ENCODE measurements around the gene LPCAT1.

The LPCAT1 gene

GRCh38 chr5:1551426-1552301 lies 27.9 kb upstream of the LPCAT1 start:
- no peak overlapping the region for H3K9ac ChIP-seq (ENCODE audit: low read depth, low read length)

GRCh38 chr5:1550287-1551076 lies 26.7 kb upstream of the LPCAT1 start:
- H3K9ac ChIP-seq (ENCODE audit: low read depth, low read length) = no peak overlapping the region
- no peaks in the 10 kb centered on the region for H3K4me1 ChIP-seq (ENCODE audit: control insufficient read depth, insufficient read depth, low read length)
- no peak overlapping the region for H3K4me3 ChIP-seq (ENCODE audit: low read depth, low read length)
- H3K9me3 ChIP-seq (ENCODE audit: control insufficient read depth, insufficient read depth, low read length) = no peaks in the 10 kb centered on the region
- no peaks in the 10 kb centered on the region for H3K27me3 ChIP-seq (ENCODE audit: control insufficient read depth, insufficient read depth, low read length)
- no peaks in the 10 kb centered on the region for H3K36me3 ChIP-seq (ENCODE audit: control insufficient read depth, insufficient read depth, low read length)

More at GRCh38 chr5:1551426-1552301, 27.9 kb upstream of the LPCAT1 start:
- H3K4me3 ChIP-seq (ENCODE audit: low read depth, low read length) = no peak overlapping the region
- no peaks in the 10 kb centered on the region for H3K9me3 ChIP-seq (ENCODE audit: control insufficient read depth, insufficient read depth, low read length)
- no peaks in the 10 kb centered on the region for H3K36me3 ChIP-seq (ENCODE audit: control insufficient read depth, insufficient read depth, low read length)
- no peaks in the 10 kb centered on the region for H3K27me3 ChIP-seq (ENCODE audit: control insufficient read depth, insufficient read depth, low read length)
- no peaks in the 10 kb centered on the region for H3K4me1 ChIP-seq (ENCODE audit: control insufficient read depth, insufficient read depth, low read length)

GRCh38 chr5:1549475-1550030 lies 25.8 kb upstream of the LPCAT1 start:
- Histone ChIP-seq H3K4me3 (ENCODE audit: low read depth, low read length) (no peak overlapping the region), H3K9ac (ENCODE audit: low read depth, low read length) (no peak overlapping the region), H3K4me1 (ENCODE audit: control insufficient read depth, insufficient read depth, low read length) (no peaks in the 10 kb centered on the region), H3K36me3 (ENCODE audit: control insufficient read depth, insufficient read depth, low read length) (no peaks in the 10 kb centered on the region), H3K27me3 (ENCODE audit: control insufficient read depth, insufficient read depth, low read length) (no peaks in the 10 kb centered on the region), H3K9me3 (ENCODE audit: control insufficient read depth, insufficient read depth, low read length) (no peaks in the 10 kb centered on the region)

- Histone ChIP-seq H3K4me1 (ENCODE audit: control insufficient read depth, insufficient read depth, low read length) (no peaks in the 10 kb centered on the region), H3K4me3 (ENCODE audit: low read depth, low read length) (no peak overlapping the region), H3K36me3 (ENCODE audit: control insufficient read depth, insufficient read depth, low read length) (no peaks in the 10 kb centered on the region), H3K9ac (ENCODE audit: low read depth, low read length) (no peak overlapping the region), H3K27me3 (ENCODE audit: control insufficient read depth, insufficient read depth, low read length) (no peaks in the 10 kb centered on the region), H3K9me3 (ENCODE audit: control insufficient read depth, insufficient read depth, low read length) (no peaks in the 10 kb centered on the region)
These were observed 25.1 kb upstream of the LPCAT1 start for GRCh38 chr5:1548702-1549474.

GRCh38 chr5:1547655-1548054 lies 23.9 kb upstream of the LPCAT1 start:
- Histone ChIP-seq H3K27me3 (ENCODE audit: control insufficient read depth, insufficient read depth, low read length) (no peaks in the 10 kb centered on the region), H3K9ac (ENCODE audit: low read depth, low read length) (no peak overlapping the region), H3K4me3 (ENCODE audit: low read depth, low read length) (no peak overlapping the region), H3K4me1 (ENCODE audit: control insufficient read depth, insufficient read depth, low read length) (no peaks in the 10 kb centered on the region), H3K9me3 (ENCODE audit: control insufficient read depth, insufficient read depth, low read length) (no peaks in the 10 kb centered on the region), H3K36me3 (ENCODE audit: control insufficient read depth, insufficient read depth, low read length) (no peaks in the 10 kb centered on the region)

GRCh38 chr5:1547236-1547635 lies 23.5 kb upstream of the LPCAT1 start:
- no peak overlapping the region for H3K9ac ChIP-seq (ENCODE audit: low read depth, low read length)
- no peak overlapping the region for H3K4me3 ChIP-seq (ENCODE audit: low read depth, low read length)
- H3K9me3 ChIP-seq (ENCODE audit: control insufficient read depth, insufficient read depth, low read length) = no peaks in the 10 kb centered on the region
- H3K27me3 ChIP-seq (ENCODE audit: control insufficient read depth, insufficient read depth, low read length) = no peaks in the 10 kb centered on the region
- no peaks in the 10 kb centered on the region for H3K4me1 ChIP-seq (ENCODE audit: control insufficient read depth, insufficient read depth, low read length)
- no peaks in the 10 kb centered on the region for H3K36me3 ChIP-seq (ENCODE audit: control insufficient read depth, insufficient read depth, low read length)

- Histone ChIP-seq H3K27me3 (ENCODE audit: control insufficient read depth, insufficient read depth, low read length) (no peaks in the 10 kb centered on the region), H3K9ac (ENCODE audit: low read depth, low read length) (no peak overlapping the region), H3K4me3 (ENCODE audit: low read depth, low read length) (no peak overlapping the region), H3K36me3 (ENCODE audit: control insufficient read depth, insufficient read depth, low read length) (no peaks in the 10 kb centered on the region), H3K4me1 (ENCODE audit: control insufficient read depth, insufficient read depth, low read length) (no peaks in the 10 kb centered on the region), H3K9me3 (ENCODE audit: control insufficient read depth, insufficient read depth, low read length) (no peaks in the 10 kb centered on the region)
These were observed 22.8 kb upstream of the LPCAT1 start for GRCh38 chr5:1546556-1546955.

- Histone ChIP-seq H3K27me3 (ENCODE audit: control insufficient read depth, insufficient read depth, low read length) (no peaks in the 10 kb centered on the region), H3K36me3 (ENCODE audit: control insufficient read depth, insufficient read depth, low read length) (no peaks in the 10 kb centered on the region), H3K9ac (ENCODE audit: low read depth, low read length) (no peak overlapping the region), H3K4me3 (ENCODE audit: low read depth, low read length) (no peak overlapping the region), H3K4me1 (ENCODE audit: control insufficient read depth, insufficient read depth, low read length) (no peaks in the 10 kb centered on the region), H3K9me3 (ENCODE audit: control insufficient read depth, insufficient read depth, low read length) (no peaks in the 10 kb centered on the region)
These were observed 22.1 kb upstream of the LPCAT1 start for GRCh38 chr5:1545805-1546355.

- no peaks in the 10 kb centered on the region for H3K36me3 ChIP-seq (ENCODE audit: control insufficient read depth, insufficient read depth, low read length)
- no peak overlapping the region for H3K9ac ChIP-seq (ENCODE audit: low read depth, low read length)
- H3K4me1 ChIP-seq (ENCODE audit: control insufficient read depth, insufficient read depth, low read length) = no peaks in the 10 kb centered on the region
- H3K9me3 ChIP-seq (ENCODE audit: control insufficient read depth, insufficient read depth, low read length) = no peaks in the 10 kb centered on the region
- H3K4me3 ChIP-seq (ENCODE audit: low read depth, low read length) = no peak overlapping the region
- H3K27me3 ChIP-seq (ENCODE audit: control insufficient read depth, insufficient read depth, low read length) = no peaks in the 10 kb centered on the region
These were observed 21.5 kb upstream of the LPCAT1 start for GRCh38 chr5:1545126-1545804.

GRCh38 chr5:1544294-1544961 lies 20.7 kb upstream of the LPCAT1 start:
- H3K4me1 ChIP-seq (ENCODE audit: control insufficient read depth, insufficient read depth, low read length) = no peaks in the 10 kb centered on the region
- no peaks in the 10 kb centered on the region for H3K27me3 ChIP-seq (ENCODE audit: control insufficient read depth, insufficient read depth, low read length)
- H3K9ac ChIP-seq (ENCODE audit: low read depth, low read length) = no peak overlapping the region
- H3K36me3 ChIP-seq (ENCODE audit: control insufficient read depth, insufficient read depth, low read length) = no peaks in the 10 kb centered on the region
- no peak overlapping the region for H3K4me3 ChIP-seq (ENCODE audit: low read depth, low read length)
- no peaks in the 10 kb centered on the region for H3K9me3 ChIP-seq (ENCODE audit: control insufficient read depth, insufficient read depth, low read length)

Data from iPS-15b (cell line).